KMS-11 (cell line): ENCODE measurements around the gene ABCG8.

Experiments
- H2AFZ ChIP-seq: fragments of 200-600 bp; sonication (generic); 2 replicates; pipeline ENCODE4 v1.6.1; 2016; ENCODE audit warnings: antibody characterized with exemption, mixed run types, low read depth
- H3K27ac ChIP-seq: fragments of 200-600 bp; sonication (generic); 2 replicates; pipeline ENCODE4 v1.6.1; 2016; ENCODE audit warnings: mild to moderate bottlenecking, mixed run types
- H3K27me3 ChIP-seq: fragments of 200-600 bp; sonication (generic); 2 replicates; pipeline ENCODE4 v1.6.1; 2017; ENCODE audit warnings: mild to moderate bottlenecking, low read depth, mixed run types, moderate library complexity; ENCODE audit not compliant: insufficient read depth
- H3K36me3 ChIP-seq: fragments of 200-600 bp; sonication (generic); 2 replicates; pipeline ENCODE4 v1.6.1; 2017; ENCODE audit warnings: mild to moderate bottlenecking, mixed run types; ENCODE audit not compliant: insufficient read depth
- H3K4me1 ChIP-seq: fragments of 200-600 bp; sonication (generic); 2 replicates; pipeline ENCODE4 v1.6.1; 2016; ENCODE audit warnings: mild to moderate bottlenecking, low read depth, mixed run types; ENCODE audit not compliant: poor library complexity, severe bottlenecking
- H3K4me2 ChIP-seq: fragments of 200-600 bp; sonication (generic); 2 replicates; pipeline ENCODE4 v1.7.0; 2016; ENCODE audit warnings: mild to moderate bottlenecking, mixed run types
- H3K4me3 ChIP-seq: fragments of 200-600 bp; sonication (generic); IDR thresholded peaks from 2 replicates; pipeline ENCODE4 v1.6.1; 2017; ENCODE audit warnings: low read depth, low read length, mixed read lengths; ENCODE audit not compliant: insufficient read depth
- H3K79me2 ChIP-seq: fragments of 200-600 bp; sonication (generic); 2 replicates; pipeline ENCODE4 v1.6.1; 2016; ENCODE audit warnings: low read depth, mixed run types; ENCODE audit not compliant: insufficient read depth
- H3K9ac ChIP-seq: fragments of 200-600 bp; sonication (generic); 2 replicates; pipeline ENCODE4 v1.6.1; 2016; ENCODE audit warnings: mild to moderate bottlenecking, mixed run types
- H4K20me1 ChIP-seq: fragments of 200-600 bp; sonication (generic); 2 replicates; pipeline ENCODE4 v1.6.1; 2016; ENCODE audit warnings: mild to moderate bottlenecking, mixed run types; ENCODE audit not compliant: insufficient read depth
- CTCF ChIP-seq: fragments of 200-600 bp; sonication (generic); conservative IDR thresholded peaks from 2 replicates; pipeline ENCODE4 v1.6.1; 2017; ENCODE audit warnings: low read depth, mild to moderate bottlenecking, antibody characterized with exemption, low read length, moderate library complexity, mixed read lengths

ABCG8 gene

GRCh38 chr2:43794956-43795355 lies 43.8 kb upstream of the ABCG8 start:
- Histone ChIP-seq H3K27me3 (no peaks in the 10 kb centered on the region), H3K27ac (no peak overlapping the region), H2AFZ (no peak overlapping the region), H3K36me3 (no peaks in the 10 kb centered on the region), H3K4me1 (no peaks in the 10 kb centered on the region), H3K79me2 (no peaks in the 10 kb centered on the region), H3K9ac (no peak overlapping the region), H4K20me1 (no peaks in the 10 kb centered on the region), H3K4me2 (no peak overlapping the region), H3K4me3 (no peak overlapping the region)
- TF ChIP-seq CTCF = no peak

GRCh38 chr2:43796206-43796605 lies 42.6 kb upstream of the ABCG8 start:
- Histone ChIP-seq H3K9ac (no peak overlapping the region), H2AFZ (no peak overlapping the region), H3K36me3 (no peaks in the 10 kb centered on the region), H3K27ac (no peak overlapping the region), H3K79me2 (no peaks in the 10 kb centered on the region), H3K4me2 (no peak overlapping the region), H3K27me3 (no peaks in the 10 kb centered on the region), H3K4me1 (no peaks in the 10 kb centered on the region), H4K20me1 (no peaks in the 10 kb centered on the region), H3K4me3 (no peak overlapping the region)
- TF ChIP-seq CTCF = no peak

- Histone ChIP-seq H4K20me1 (no peaks in the 10 kb centered on the region), H3K9ac (no peak overlapping the region), H2AFZ (no peak overlapping the region), H3K79me2 (no peaks in the 10 kb centered on the region), H3K4me2 (no peak overlapping the region), H3K4me1 (no peaks in the 10 kb centered on the region), H3K27me3 (no peaks in the 10 kb centered on the region), H3K27ac (no peak overlapping the region), H3K36me3 (no peaks in the 10 kb centered on the region), H3K4me3 (no peak overlapping the region)
- peak; percentile 51 for TF ChIP-seq CTCF
These were observed 40.5 kb upstream of the ABCG8 start for GRCh38 chr2:43798300-43798699.

- no peak overlapping the region for H2AFZ ChIP-seq
- H3K27ac ChIP-seq = no peak overlapping the region
- no peaks in the 10 kb centered on the region for H3K4me1 ChIP-seq
- H3K79me2 ChIP-seq = no peaks in the 10 kb centered on the region
- H3K27me3 ChIP-seq = no peaks in the 10 kb centered on the region
- no peaks in the 10 kb centered on the region for H3K36me3 ChIP-seq
- H3K9ac ChIP-seq = no peak overlapping the region
- H3K4me3 ChIP-seq = no peak overlapping the region
- TF ChIP-seq CTCF = no peak
- no peaks in the 10 kb centered on the region for H4K20me1 ChIP-seq
- H3K4me2 ChIP-seq = no peak overlapping the region
These were observed 37.9 kb upstream of the ABCG8 start for GRCh38 chr2:43800894-43801293.

GRCh38 chr2:43802135-43802534 lies 36.6 kb upstream of the ABCG8 start:
- Histone ChIP-seq H3K4me3 (no peak overlapping the region), H2AFZ (no peak overlapping the region), H3K27me3 (no peaks in the 10 kb centered on the region), H3K9ac (no peak overlapping the region), H4K20me1 (no peaks in the 10 kb centered on the region), H3K4me2 (no peak overlapping the region), H3K79me2 (no peaks in the 10 kb centered on the region), H3K36me3 (no peaks in the 10 kb centered on the region), H3K4me1 (no peaks in the 10 kb centered on the region), H3K27ac (no peak overlapping the region)
- no peak for TF ChIP-seq CTCF
